Smooth muscle cell (in vitro differentiated cells): ENCODE measurements around the gene PASD1. TPM values are rescaled to one million over a fixed set of nuclear protein-coding genes. Genes with fewer than 3 reads are reported as not detected.

Experiments
- DNase-seq: peaks from one replicate; lab custom pipeline; 2025; ENCODE audit not compliant: unreplicated experiment; lab: John Stamatoyannopoulos, UW
- H2AFZ ChIP-seq: fragments of 200-600 bp; sonication (generic); 2 replicates; pipeline ENCODE4 v1.6.0; 2016; ENCODE audit warnings: antibody characterized with exemption, low read depth, mild to moderate bottlenecking
- H3F3A ChIP-seq: fragments of 200-600 bp; sonication (generic); 2 replicates; pipeline ENCODE4 v1.6.0; 2017; ENCODE audit warnings: antibody characterized with exemption, low read depth
- H3K27ac ChIP-seq: fragments of 200-600 bp; sonication (generic); 2 replicates; pipeline ENCODE4 v1.5.1; 2016; ENCODE audit warnings: low read depth, mild to moderate bottlenecking
- H3K27me3 ChIP-seq: fragments of 200-600 bp; sonication (generic); 2 replicates; pipeline ENCODE4 v1.6.1; 2016; ENCODE audit warnings: low read depth, mild to moderate bottlenecking
- H3K36me3 ChIP-seq: fragments of 200-600 bp; sonication (generic); 2 replicates; pipeline ENCODE4 v1.5.1; 2016; ENCODE audit warnings: low read depth
- H3K4me1 ChIP-seq: fragments of 200-600 bp; sonication (generic); 2 replicates; pipeline ENCODE4 v1.5.1; 2016; ENCODE audit warnings: low read depth
- H3K4me2 ChIP-seq: fragments of 200-600 bp; sonication (generic); 2 replicates; pipeline ENCODE4 v1.6.0; 2016; ENCODE audit warnings: mild to moderate bottlenecking
- H3K4me3 ChIP-seq: fragments of 200-600 bp; sonication (generic); 2 replicates; pipeline ENCODE4 v1.5.1; 2016; ENCODE audit warnings: mild to moderate bottlenecking
- H3K79me2 ChIP-seq: fragments of 200-600 bp; sonication (generic); 2 replicates; pipeline ENCODE4 v1.6.0; 2016; ENCODE audit warnings: low read depth, mild to moderate bottlenecking
- H3K9ac ChIP-seq: fragments of 200-600 bp; sonication (generic); 2 replicates; pipeline ENCODE4 v1.6.0; 2016; ENCODE audit warnings: low read depth
- H3K9me3 ChIP-seq: fragments of 200-600 bp; sonication (generic); replicated peaks from 2 replicates; pipeline ENCODE4 v1.5.1; 2016; ENCODE audit warnings: low read depth
- H4K20me1 ChIP-seq: fragments of 200-600 bp; sonication (generic); 2 replicates; pipeline ENCODE4 v1.6.0; 2016; ENCODE audit warnings: low read depth
- WGBS: methylation state at CpG from one replicate; pipeline ENCODE4 v1.1.7; 2016; ENCODE audit warnings: low lambda C conversion rate; 5-methylcytosine and 5-hydroxymethylcytosine counted together
- polyA plus RNA-seq: library from polyadenylated mRNA; unstranded; fragments of >200 nt; fragmentation: Nextera tagmentation; extraction: Ambion mirVana; gene quantifications from 2 replicates; pipeline ENCODE4 v1.2.1, GENCODE V29; 2016
- total RNA-seq: library from RNA; depleted of rRNA; stranded (reverse); fragments of >200 nt; gene quantifications from 2 replicates; pipeline ENCODE4 v1.2.3, GENCODE V29; 2014
- TF ChIP-seq, protein P1 (sequence below): fragments of 200-600 bp; sonication (generic); IDR thresholded peaks from 2 replicates; pipeline ENCODE4 v1.5.1; 2017; ENCODE audit warnings: borderline replicate concordance, mild to moderate bottlenecking, antibody characterized with exemption; ENCODE audit not compliant: insufficient read depth, poor library complexity, severe bottlenecking

The PASD1 gene
- total and polyA plus RNA-seq, 2 experiments from 2014 or later: 0.17 TPM; not detected in 1

DNA sequence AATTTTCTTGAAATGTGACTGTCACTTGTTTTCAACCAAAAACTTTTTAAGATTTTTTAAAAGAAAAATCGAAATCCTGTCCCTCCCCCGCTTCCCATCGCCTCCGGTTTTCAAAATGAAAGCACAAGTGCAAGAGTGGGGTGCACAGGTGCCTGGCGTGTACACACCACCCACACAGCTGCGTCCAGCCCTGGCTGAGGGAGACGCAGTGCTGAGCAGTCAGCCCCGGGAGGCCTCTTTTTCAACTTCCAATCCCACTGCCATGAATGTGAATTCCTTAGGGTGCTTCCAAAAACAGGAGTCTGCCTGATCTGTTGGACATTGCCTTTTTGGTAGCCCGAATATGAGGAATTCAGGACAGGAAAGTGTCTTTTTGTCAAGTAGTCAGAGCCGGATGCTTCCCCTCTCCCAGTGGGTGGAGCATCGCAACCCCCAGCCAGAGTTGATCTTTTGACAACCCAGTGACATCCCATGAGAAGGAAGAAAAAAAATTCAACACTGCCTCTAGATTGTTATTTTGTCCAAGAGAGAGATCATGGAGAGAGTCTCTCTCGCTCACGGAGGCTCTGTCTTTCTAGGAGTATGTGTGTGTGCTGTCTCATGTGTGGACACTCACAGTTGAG lies 140.7 kb downstream of the PASD1 start:
- 86% methylated on average over 13 of the region's 13 CpGs for WGBS
- Histone ChIP-seq H3K27ac (no peak overlapping the region), H3K4me3 (no peak overlapping the region), H3K27me3 (no peaks in the 10 kb centered on the region), H3K36me3 (no peaks in the 10 kb centered on the region), H3K9ac (no peak overlapping the region), H3K4me1 (no peaks in the 10 kb centered on the region), H3K79me2 (no peaks in the 10 kb centered on the region), H4K20me1 (no peaks in the 10 kb centered on the region), H3K4me2 (no peak overlapping the region), H3F3A (no peaks in the 10 kb centered on the region), H3K9me3 (no peaks in the 10 kb centered on the region), H2AFZ (no peak overlapping the region)
- TF ChIP-seq, protein P1, sequence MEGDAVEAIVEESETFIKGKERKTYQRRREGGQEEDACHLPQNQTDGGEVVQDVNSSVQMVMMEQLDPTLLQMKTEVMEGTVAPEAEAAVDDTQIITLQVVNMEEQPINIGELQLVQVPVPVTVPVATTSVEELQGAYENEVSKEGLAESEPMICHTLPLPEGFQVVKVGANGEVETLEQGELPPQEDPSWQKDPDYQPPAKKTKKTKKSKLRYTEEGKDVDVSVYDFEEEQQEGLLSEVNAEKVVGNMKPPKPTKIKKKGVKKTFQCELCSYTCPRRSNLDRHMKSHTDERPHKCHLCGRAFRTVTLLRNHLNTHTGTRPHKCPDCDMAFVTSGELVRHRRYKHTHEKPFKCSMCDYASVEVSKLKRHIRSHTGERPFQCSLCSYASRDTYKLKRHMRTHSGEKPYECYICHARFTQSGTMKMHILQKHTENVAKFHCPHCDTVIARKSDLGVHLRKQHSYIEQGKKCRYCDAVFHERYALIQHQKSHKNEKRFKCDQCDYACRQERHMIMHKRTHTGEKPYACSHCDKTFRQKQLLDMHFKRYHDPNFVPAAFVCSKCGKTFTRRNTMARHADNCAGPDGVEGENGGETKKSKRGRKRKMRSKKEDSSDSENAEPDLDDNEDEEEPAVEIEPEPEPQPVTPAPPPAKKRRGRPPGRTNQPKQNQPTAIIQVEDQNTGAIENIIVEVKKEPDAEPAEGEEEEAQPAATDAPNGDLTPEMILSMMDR: no peak
- no peak for DNase-seq

DNA sequence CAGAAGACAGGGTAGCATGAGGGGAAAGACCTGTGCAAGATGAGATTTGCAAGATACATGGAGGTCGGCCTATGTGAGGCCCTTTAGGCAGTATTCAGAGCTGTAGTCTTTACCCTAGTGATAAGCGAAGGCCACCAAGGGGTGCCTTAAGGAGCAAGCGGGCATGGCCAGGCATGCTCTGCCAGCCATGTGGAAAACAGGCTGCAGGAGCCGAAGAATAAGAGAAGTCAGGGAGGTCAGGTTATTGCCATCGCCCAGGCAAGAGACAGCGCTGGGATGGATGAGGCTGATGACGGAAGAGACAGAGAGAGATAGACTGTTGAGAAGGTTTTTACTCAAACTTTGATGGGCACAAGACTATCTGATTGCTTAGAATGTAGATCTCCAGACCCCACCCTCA lies 145.3 kb downstream of the PASD1 start:
- 88% methylated on average over 7 of the region's 7 CpGs for WGBS
- H2AFZ ChIP-seq: no peak overlapping the region
- H3K9ac ChIP-seq: no peak overlapping the region
- H3K4me1 ChIP-seq: no peaks in the 10 kb centered on the region
- H3K27me3 ChIP-seq: no peaks in the 10 kb centered on the region
- no peak overlapping the region for H3K27ac ChIP-seq
- H3F3A ChIP-seq: no peaks in the 10 kb centered on the region
- no peaks in the 10 kb centered on the region for H4K20me1 ChIP-seq
- no peak for DNase-seq
- no peak overlapping the region for H3K4me2 ChIP-seq
- no peaks in the 10 kb centered on the region for H3K9me3 ChIP-seq
- no peak overlapping the region for H3K4me3 ChIP-seq
- H3K36me3 ChIP-seq: no peaks in the 10 kb centered on the region
- TF ChIP-seq, protein P1: no peak
- H3K79me2 ChIP-seq: no peaks in the 10 kb centered on the region

DNA sequence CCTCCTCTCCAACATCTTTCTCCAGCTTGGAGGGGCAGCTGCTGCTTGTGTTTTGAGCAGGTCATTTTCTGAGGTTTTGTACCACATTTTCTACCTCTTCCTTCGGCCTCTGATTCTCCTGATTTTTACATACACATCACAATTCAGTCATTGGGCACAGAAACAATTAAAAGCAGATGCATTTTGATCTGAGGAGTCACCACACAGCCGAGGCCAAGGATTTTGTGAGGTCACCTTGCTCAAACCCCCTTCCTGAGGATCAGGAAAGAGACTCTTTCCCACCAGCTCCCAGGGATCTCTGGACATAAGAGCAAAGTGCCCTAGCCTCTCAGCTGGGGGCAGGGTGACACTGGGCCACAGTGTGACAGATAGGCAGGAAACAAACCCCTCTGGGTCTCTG lies 147.0 kb downstream of the PASD1 start:
- no peak overlapping the region for H3K9ac ChIP-seq
- WGBS: 58% methylated on average over 2 of the region's 2 CpGs
- no peak overlapping the region for H3K4me2 ChIP-seq
- DNase-seq: no peak
- no peaks in the 10 kb centered on the region for H3F3A ChIP-seq
- H3K27me3 ChIP-seq: no peaks in the 10 kb centered on the region
- H3K9me3 ChIP-seq: no peaks in the 10 kb centered on the region
- H2AFZ ChIP-seq: no peak overlapping the region
- no peaks in the 10 kb centered on the region for H3K79me2 ChIP-seq
- H3K36me3 ChIP-seq: no peaks in the 10 kb centered on the region
- H3K4me1 ChIP-seq: no peaks in the 10 kb centered on the region
- H3K27ac ChIP-seq: no peak overlapping the region
- TF ChIP-seq, protein P1: no peak
- no peak overlapping the region for H3K4me3 ChIP-seq
- H4K20me1 ChIP-seq: no peaks in the 10 kb centered on the region

GRCh38 chrX:151711154-151711553 lies 147.7 kb downstream of the PASD1 start:
- H3K9ac ChIP-seq: no peak overlapping the region
- 55% methylated on average over 4 of the region's 5 CpGs for WGBS
- no peaks in the 10 kb centered on the region for H3K79me2 ChIP-seq
- H2AFZ ChIP-seq: no peak overlapping the region
- no peaks in the 10 kb centered on the region for H3K36me3 ChIP-seq
- H3K27me3 ChIP-seq: no peaks in the 10 kb centered on the region
- TF ChIP-seq, protein P1: no peak
- no peaks in the 10 kb centered on the region for H3K4me1 ChIP-seq
- no peaks in the 10 kb centered on the region for H3K9me3 ChIP-seq
- no peak for DNase-seq
- no peak overlapping the region for H3K27ac ChIP-seq
- H3K4me2 ChIP-seq: no peak overlapping the region
- no peaks in the 10 kb centered on the region for H4K20me1 ChIP-seq
- no peaks in the 10 kb centered on the region for H3F3A ChIP-seq
- no peak overlapping the region for H3K4me3 ChIP-seq
